HepG2 (cell line): ENCODE results near the gene PLCB1. TPM values are rescaled to one million over a fixed set of nuclear protein-coding genes. Genes with fewer than 3 reads are reported as not detected.

Experiments used
- AGO1 ChIP-seq: fragments of 200-400 bp; formaldehyde crosslinking; IDR thresholded peaks from 2 replicates; pipeline ENCODE4 v1.6.1; 2017; ENCODE audit warnings: mild to moderate bottlenecking, low read depth, low read length, moderate library complexity; ENCODE audit not compliant: poor library complexity, severe bottlenecking
- BHLHE40 ChIP-seq: IDR thresholded peaks from 2 replicates; pipeline ENCODE4 v1.6.1; 2011; ENCODE audit warnings: low read length, improper control_type of control experiment
- BORCS8-MEF2B ChIP-seq: sonication (generic); formaldehyde crosslinking; IDR thresholded peaks from 2 replicates; pipeline ENCODE4 v1.8.0; 2022; ENCODE audit warnings: mild to moderate bottlenecking, missing genetic modification reagents
- FOXK2 ChIP-seq: fragments of 450-650 bp; IDR thresholded peaks from 2 replicates; pipeline ENCODE4 v1.6.1; 2016
- FOXM1 ChIP-seq: sonication (generic); formaldehyde crosslinking; IDR thresholded peaks from 2 replicates; pipeline ENCODE4 v1.5.0; 2020; ENCODE audit warnings: missing genetic modification reagents
- HNF1B ChIP-seq: sonication (generic); formaldehyde crosslinking; IDR thresholded peaks from 2 replicates; pipeline ENCODE4 v1.5.1; 2020; ENCODE audit warnings: mild to moderate bottlenecking, moderate library complexity, missing genetic modification reagents
- KLF6 ChIP-seq: IDR thresholded peaks from 2 replicates; pipeline ENCODE4 v1.8.0; 2016; ENCODE audit warnings: missing biosample characterization, missing genetic modification reagents
- NBN ChIP-seq: fragments of 450-650 bp; conservative IDR thresholded peaks from 2 replicates; pipeline ENCODE4 v1.6.1; 2017
- NONO ChIP-seq, 2 experiments: fragments of 450-650 bp in 1 of 2; sonication (generic) in 1 of 2; formaldehyde crosslinking in 1 of 2; IDR thresholded peaks in 1 of 2; conservative IDR thresholded peaks in 1 of 2; 2 replicates each; pipeline versions ENCODE4 v1.6.1 to v1.8.0; 2017 to 2022; ENCODE audit warnings: mild to moderate bottlenecking in 1 of 2, missing genetic modification reagents in 1 of 2, moderate library complexity in 1 of 2
- PBX2 ChIP-seq: IDR thresholded peaks from 2 replicates; pipeline ENCODE4 v1.6.1; 2016; ENCODE audit warnings: control low read depth
- PHF21A ChIP-seq: sonication (generic); formaldehyde crosslinking; IDR thresholded peaks from 2 replicates; pipeline ENCODE4 v1.5.0; 2020; ENCODE audit warnings: mild to moderate bottlenecking, missing genetic modification reagents
- POLR2G ChIP-seq: fragments of 200-400 bp; formaldehyde crosslinking; IDR thresholded peaks from 2 replicates; pipeline ENCODE4 v1.6.1; 2018; ENCODE audit warnings: mild to moderate bottlenecking, low read depth, low read length, moderate library complexity
- RARG ChIP-seq: sonication (generic); formaldehyde crosslinking; IDR thresholded peaks from 2 replicates; pipeline ENCODE4 v1.4.0; 2020; ENCODE audit warnings: low read depth, mild to moderate bottlenecking, missing genetic modification reagents
- RCOR2 ChIP-seq: IDR thresholded peaks from 2 replicates; pipeline ENCODE4 v1.6.1; 2016; ENCODE audit warnings: missing biosample characterization, missing genetic modification reagents
- RFX5 ChIP-seq: IDR thresholded peaks from 2 replicates; pipeline ENCODE4 v1.6.1; 2011; ENCODE audit warnings: low read depth, low read length, improper control_type of control experiment
- SIN3A ChIP-seq: IDR thresholded peaks from 2 replicates; pipeline ENCODE4 v1.6.1; 2011; ENCODE audit warnings: low read depth, mild to moderate bottlenecking, control low read depth, low read length, borderline replicate concordance
- SMYD3 ChIP-seq: sonication (generic); formaldehyde crosslinking; IDR thresholded peaks from 2 replicates; pipeline ENCODE4 v1.8.1; 2023; ENCODE audit warnings: mild to moderate bottlenecking, missing genetic modification reagents
- TARDBP ChIP-seq: sonication (generic); formaldehyde crosslinking; IDR thresholded peaks from 2 replicates; pipeline ENCODE4 v1.8.0; 2022; ENCODE audit warnings: mild to moderate bottlenecking, missing genetic modification reagents
- ZGPAT ChIP-seq: IDR thresholded peaks from 2 replicates; pipeline ENCODE4 v1.6.1; 2016; ENCODE audit warnings: mild to moderate bottlenecking
- ZNF121 ChIP-seq: sonication (generic); formaldehyde crosslinking; IDR thresholded peaks from 2 replicates; pipeline ENCODE4 v1.5.0; 2020; ENCODE audit warnings: mild to moderate bottlenecking, missing genetic modification reagents
- ZNF280D ChIP-seq: sonication (generic); formaldehyde crosslinking; IDR thresholded peaks from 2 replicates; pipeline ENCODE4 v1.5.1; 2020; ENCODE audit warnings: mild to moderate bottlenecking, missing genetic modification reagents
- ZNF292 ChIP-seq: sonication (generic); formaldehyde crosslinking; IDR thresholded peaks from 2 replicates; pipeline ENCODE4 v1.8.1; 2022; ENCODE audit warnings: mild to moderate bottlenecking, low read depth, missing genetic modification reagents, borderline replicate concordance
- ZNF547 ChIP-seq: sonication (generic); formaldehyde crosslinking; IDR thresholded peaks from 2 replicates; pipeline ENCODE4 v1.5.1; 2020; ENCODE audit warnings: mild to moderate bottlenecking, missing genetic modification reagents
- polyA plus RNA-seq, 8 experiments: library from polyadenylated mRNA; depleted of rRNA in 3 of 8; stranded (reverse) in 7 of 8; unstranded in 1 of 8; fragments of >200 nt; fragmentation: Illumina TruSeq in 4 of 8; extraction: Trizol in 4 of 8; gene quantifications; 2 replicates each; pipeline versions ENCODE4 v1.2.1 to v1.2.3, GENCODE V29; 2011 to 2016; ENCODE audit warnings: low read depth in 4 of 8, missing spikeins in 1 of 8, mixed read lengths in 1 of 8; ENCODE audit not compliant: insufficient read depth in 1 of 8
- total RNA-seq, 5 experiments: library from RNA; depleted of rRNA; stranded (reverse); fragments of >200 nt; fragmentation: Illumina TruSeq; extraction: Trizol; gene quantifications; 2 replicates each; pipeline ENCODE4 v1.2.3, GENCODE V29; 2016; ENCODE audit warnings: low read depth in 1 of 5

PLCB1 gene
- total and polyA plus RNA-seq, 2 of the 13 experiments (the other 11 are each of a cell fraction or from before 2014, with no cell fraction given): 42.4 to 55.9 TPM

GRCh38 chr20:8393381-8393780 is 261.3 kb downstream of the PLCB1 start (continued):
- TF ChIP-seq ZNF121 (no peak), AGO1 (no peak), TARDBP (CRISPR knock-in tag) (no peak; the same call in 1 of the 2 replicates), PBX2 (CRISPR knock-in tag) (no peak), ZNF547 (CRISPR knock-in tag) (no peak), NONO (IDR thresholded peaks at IDR 0.05) (no peak), NONO (CRISPR knock-in tag; conservative IDR thresholded peaks at IDR 0.05) (no peak), BHLHE40 (no peak), BORCS8-MEF2B (CRISPR knock-in tag) (no peak), SIN3A (no peak), HNF1B (CRISPR knock-in tag) (no peak), ZGPAT (CRISPR knock-in tag) (peak; percentile 55; the same call in 1 of the 2 replicates), KLF6 (CRISPR knock-in tag) (no peak), PHF21A (CRISPR knock-in tag) (no peak), NBN (no peak), SMYD3 (CRISPR knock-in tag) (no peak), RARG (CRISPR knock-in tag) (no peak), RCOR2 (0 out of 2 replicates have a peak, but pooled peaks have one; percentile 30), POLR2G (no peak), ZNF292 (CRISPR knock-in tag) (peak; percentile 59; the same call in 1 of the 2 replicates), FOXM1 (CRISPR knock-in tag) (no peak), RFX5 (no peak), ZNF280D (0 out of 2 replicates have a peak, but pooled peaks have one; percentile 55), FOXK2 (no peak)
